Measurements from ENCODE around the gene CLDN2.
"Not testable (repeated sequence)": the region's sequence is repeated elsewhere in the genome, so short reads cannot be mapped to it uniquely, and the experiment has no call there.

CLDN2 gene

GRCh38 chrX:106919932-106920452 lies at the start of gene CLDN2:
Gene CLDN2, plus strand, starts transcription at chrX:106920402. Its CDS starts 7,827 bp downstream, at chrX:106928229.
- no peak for DNase-seq

DNA sequence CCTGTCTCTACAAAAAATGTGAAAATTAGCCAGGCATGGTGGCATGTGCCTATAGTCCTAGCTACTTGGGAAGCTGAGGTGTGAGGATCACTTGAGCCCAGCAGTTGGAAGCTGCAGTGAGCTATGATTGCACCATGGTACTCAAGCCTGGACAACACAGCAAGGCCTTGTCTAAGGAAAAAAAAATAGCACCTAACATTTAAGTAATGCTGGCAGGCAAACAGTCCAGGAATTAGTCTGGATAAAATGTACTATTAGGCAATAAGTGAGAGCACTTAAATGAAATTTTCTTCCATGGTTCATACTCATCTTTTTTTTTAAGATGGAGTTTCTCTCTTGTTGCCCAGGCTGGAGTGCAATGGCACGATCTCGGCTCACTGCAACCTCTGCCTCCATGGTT lies 47.4 kb upstream of the CLDN2 start:
- not testable (repeated sequence) for DNase-seq

- no peak for DNase-seq
These were observed 46.1 kb upstream of the CLDN2 start for GRCh38 chrX:106874075-106874474.

GRCh38 chrX:106875151-106875550 lies 45.1 kb upstream of the CLDN2 start:
- DNase-seq: no peak

- DNase-seq: no peak
These were observed 30.7 kb upstream of the CLDN2 start for GRCh38 chrX:106889468-106889867.

- DNase-seq: no peak
These were observed 28.3 kb upstream of the CLDN2 start for GRCh38 chrX:106891762-106892460.

DNA sequence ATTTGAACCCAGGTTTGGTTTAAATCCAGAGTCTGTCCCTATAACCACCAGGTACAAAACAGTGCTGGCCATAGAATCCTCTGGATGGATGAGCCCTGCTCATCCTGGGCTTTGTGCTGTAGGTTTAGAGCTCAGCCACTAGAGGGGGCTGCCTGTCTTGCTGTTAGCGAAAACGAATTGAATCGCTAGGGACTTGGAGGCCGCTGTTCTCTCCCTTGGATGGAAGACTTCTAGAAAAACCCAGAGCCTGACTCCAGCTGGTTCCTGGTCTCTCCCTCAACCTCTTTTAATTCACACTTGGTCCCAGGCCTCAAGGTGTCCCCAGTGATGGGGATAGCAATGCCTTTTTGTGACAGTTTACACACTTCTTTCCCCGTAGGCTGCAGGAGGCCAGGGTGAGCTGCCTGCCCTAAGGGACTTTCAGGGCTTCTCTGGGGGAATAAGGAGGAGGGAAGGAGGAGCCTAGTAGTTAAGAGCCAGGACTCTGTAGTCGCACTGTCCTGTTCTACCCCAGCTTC lies 25.8 kb upstream of the CLDN2 start:
- peak; percentile 11 for DNase-seq

DNA sequence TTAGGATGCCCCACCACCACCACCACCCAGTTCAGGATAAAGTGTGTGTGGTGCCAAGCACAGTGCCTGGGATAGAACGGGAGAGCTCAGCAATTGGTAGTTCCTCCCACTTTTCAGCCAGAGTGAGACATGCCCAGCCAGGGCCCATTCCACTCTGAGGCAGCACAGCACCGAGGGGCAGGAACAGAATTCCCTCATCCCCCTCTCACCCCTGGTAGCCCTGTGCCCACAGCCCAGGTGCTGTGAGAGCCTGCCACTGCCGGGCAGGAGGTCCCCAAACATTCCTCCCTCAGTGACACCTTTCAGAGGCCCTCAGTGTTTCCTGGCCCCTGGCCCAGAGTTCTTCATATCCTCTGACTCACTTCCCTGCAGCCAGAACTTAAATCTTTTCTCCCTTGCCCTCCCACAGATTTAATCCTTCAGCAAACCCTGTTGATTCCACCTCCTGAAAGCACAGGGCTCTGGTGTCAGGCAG lies 25.2 kb upstream of the CLDN2 start:
- DNase-seq: no peak

GRCh38 chrX:106897259-106897658 lies 22.9 kb upstream of the CLDN2 start:
- no peak for DNase-seq

DNA sequence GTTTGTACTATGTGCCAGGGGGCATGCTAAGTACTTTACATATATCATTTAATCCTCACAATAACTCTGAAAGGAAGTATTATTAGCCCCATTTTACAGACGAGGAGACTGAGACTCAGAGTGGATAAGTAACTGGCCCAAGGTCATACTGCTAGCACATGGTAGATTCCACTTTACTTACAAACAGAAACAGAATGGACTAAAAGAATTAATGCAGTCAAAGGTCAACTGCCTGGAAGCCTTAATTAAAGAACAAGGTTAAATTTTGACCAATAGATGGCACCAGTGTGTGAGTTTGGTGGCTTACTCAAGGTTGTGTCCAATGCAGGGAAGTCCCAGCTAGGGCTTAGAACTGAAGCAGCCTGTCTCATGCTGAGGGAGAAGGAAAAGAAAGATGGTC lies 21.7 kb upstream of the CLDN2 start:
- DNase-seq: no peak

- DNase-seq: no peak
These were observed 20.9 kb upstream of the CLDN2 start for GRCh38 chrX:106899276-106899675.

GRCh38 chrX:106899841-106900240 lies 20.4 kb upstream of the CLDN2 start:
- DNase-seq: no peak

- no peak for DNase-seq
These were observed 18.9 kb upstream of the CLDN2 start for GRCh38 chrX:106901341-106901740.

GRCh38 chrX:106901781-106902219 lies 18.4 kb upstream of the CLDN2 start:
- no peak for DNase-seq

- no peak for DNase-seq
These were observed 17.5 kb upstream of the CLDN2 start for GRCh38 chrX:106902684-106903083.

DNA sequence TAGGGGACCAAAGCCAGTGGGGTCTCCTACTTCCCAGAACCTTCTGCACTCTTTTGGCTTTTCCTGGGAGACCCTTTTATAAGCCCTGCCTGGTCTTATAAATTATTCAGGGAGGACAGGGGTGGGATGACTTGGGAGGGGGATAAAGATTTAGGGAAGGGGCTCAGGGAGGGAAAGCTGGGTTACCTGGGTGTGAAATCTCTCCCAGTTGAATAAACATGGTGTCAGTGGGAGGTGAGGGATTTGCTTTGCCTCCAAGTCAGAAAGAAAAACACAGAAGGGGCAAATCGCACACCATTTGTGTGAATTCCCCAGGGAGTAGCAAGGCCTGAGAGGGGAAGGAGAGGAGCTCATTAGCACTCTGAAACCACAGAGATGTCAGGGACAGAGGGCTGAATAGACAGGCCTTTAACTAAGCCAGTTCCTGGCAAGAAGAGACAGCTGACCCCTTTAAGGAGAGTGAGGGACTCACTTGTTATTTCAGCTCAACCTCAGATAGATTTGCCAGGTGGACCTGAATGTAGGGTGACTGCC lies 16.8 kb upstream of the CLDN2 start, which contains the start of gene RIPPLY1:
Gene RIPPLY1, minus strand, starts transcription at position 51 of the 534 bp plus-strand sequence. CDS start 54 bp downstream, outside the sequence.
- no peak for DNase-seq

- no peak for DNase-seq
These were observed 16.2 kb upstream of the CLDN2 start for GRCh38 chrX:106903856-106904528.

DNA sequence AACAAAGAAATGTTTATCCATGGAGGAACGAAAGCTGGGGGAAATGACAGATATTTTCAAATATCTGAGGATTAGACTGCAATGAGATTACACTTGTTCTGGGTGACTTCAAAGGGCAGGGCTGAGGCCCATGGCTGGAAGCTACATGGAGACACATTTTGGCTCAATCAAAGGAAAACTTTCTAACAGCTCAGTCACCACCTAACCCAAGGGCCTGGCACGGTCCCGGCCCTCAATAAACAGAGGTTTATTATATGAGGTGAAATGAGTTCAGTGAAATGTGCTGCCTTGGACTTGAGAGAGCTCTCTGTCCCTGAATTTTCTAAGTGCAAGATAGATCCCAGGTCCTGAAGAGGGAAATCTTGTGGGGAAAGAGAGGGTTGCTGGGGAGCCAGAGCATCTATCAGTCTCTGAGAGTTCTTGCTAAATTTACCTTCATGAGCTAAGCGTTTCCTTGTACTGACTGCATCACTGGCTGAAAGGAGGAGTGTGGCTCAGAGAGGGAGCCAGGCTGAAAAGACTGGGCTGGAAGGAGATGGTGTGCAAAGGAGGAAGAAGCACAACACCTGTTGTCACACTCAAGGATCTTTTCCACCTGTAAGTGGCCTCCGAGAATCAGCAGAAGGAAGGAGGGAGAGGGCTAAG lies 15.0 kb upstream of the CLDN2 start:
- DNase-seq: no peak

DNA sequence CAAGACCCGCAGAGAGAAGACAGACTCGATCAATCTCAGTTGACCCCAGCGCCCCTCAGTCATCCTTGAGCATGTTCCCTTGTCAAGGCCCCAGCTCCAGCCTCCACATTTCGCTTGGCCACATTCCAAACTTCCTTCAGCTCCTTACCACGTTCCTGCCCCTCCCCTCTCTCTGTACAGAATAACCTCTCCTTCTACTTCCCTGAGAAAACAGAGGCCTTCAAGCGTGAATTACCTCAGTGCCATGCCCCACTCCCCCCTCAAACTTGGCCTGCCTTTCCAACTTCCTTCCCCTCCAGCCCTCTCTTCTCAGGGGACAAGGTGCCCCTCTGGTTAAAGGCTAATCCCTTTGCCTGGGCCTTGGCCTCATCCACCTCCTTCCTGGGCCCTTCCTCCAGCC lies 13.8 kb upstream of the CLDN2 start:
- no peak for DNase-seq

DNA sequence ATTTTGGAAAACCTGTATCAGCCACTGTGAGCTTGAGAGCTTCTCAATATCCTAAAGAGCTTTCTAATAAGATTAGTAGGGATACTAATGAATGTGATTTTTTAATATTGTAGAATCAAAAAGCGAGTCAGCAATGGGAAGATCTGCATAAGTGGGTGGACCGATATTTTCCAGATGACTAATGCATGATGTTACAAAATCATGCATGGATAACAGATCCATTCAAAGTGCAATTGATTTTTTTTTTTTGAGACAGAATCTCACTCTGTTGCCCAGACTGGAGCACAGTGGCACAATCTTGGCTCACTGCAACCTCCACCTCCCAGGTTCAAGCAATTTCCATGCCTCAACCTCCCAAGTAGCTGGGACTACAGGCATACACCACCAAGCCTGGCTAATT lies 7.3 kb upstream of the CLDN2 start:
- DNase-seq: no peak

GRCh38 chrX:106917830-106918500 lies 2.2 kb upstream of the CLDN2 start:
- peak; percentile 2 for DNase-seq

DNA sequence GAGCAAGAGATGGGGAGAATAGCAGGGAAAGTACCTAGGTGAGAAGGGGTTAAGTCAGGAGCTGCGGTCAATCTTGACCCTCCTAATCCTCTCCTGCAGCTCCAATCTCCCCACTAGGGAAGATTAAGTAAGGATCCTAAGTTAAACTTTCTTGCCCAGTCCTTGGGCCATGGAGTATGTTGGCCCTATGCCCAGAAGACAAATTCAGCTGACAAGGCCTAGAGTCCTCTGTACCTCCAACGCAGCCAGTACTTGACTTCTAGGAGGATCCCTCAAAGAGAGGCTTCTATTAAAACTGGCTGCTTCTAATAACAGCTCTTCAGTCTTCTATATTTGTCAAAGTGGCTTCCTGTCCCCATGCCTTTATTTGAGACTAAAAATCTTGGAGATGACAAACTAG lies 1.4 kb downstream of the CLDN2 start:
- no peak for DNase-seq

Measured in activated effector memory CD4-positive, alpha-beta T cell treated with Interleukin-2 at 50 U/mL for 16 hours (primary cell).